Measurements from ENCODE around the gene TMEM170B. TPM values are rescaled to one million over a fixed set of nuclear protein-coding genes. Genes with fewer than 3 reads are reported as not detected.

Gene TMEM170B
- total and polyA plus RNA-seq, 2 of the 8 experiments (the other 6 are each of a cell fraction or from before 2014, with no cell fraction given) = 0.80 to 4.3 TPM

- TF ChIP-seq TEAD4 (IDR thresholded peaks at IDR 0.05; ENCODE audit: low read depth, low read length) = peak; percentile 40; the same call in 1 of the 2 replicates
- TF ChIP-seq SAP30 (IDR thresholded peaks at IDR 0.05; ENCODE audit: insufficient read depth, insufficient replicate concordance, low read length) = no peak
- no peak for TF ChIP-seq TBP (IDR thresholded peaks at IDR 0.05; ENCODE audit: low read depth, low read length)
- no peak for TF ChIP-seq ZNF274 (IDR thresholded peaks at IDR 0.05; ENCODE audit: borderline replicate concordance, extremely low read depth, low read length)
- no peak for TF ChIP-seq PHF8 (conservative IDR thresholded peaks at IDR 0.05; ENCODE audit: low read depth, low read length)
- TF ChIP-seq ASH2L (IDR thresholded peaks at IDR 0.05; ENCODE audit: low read length) = no peak
These were observed 38.0 kb downstream of the TMEM170B start (continued) for GRCh38 chr6:11575408-11576033.
